HK-2 (cell line): Measurements from ENCODE around the gene ADAM12.

Source experiments
- DNase-seq: peaks from one replicate; pipeline ENCODE4 v3.0.0-alpha.2; 2018; ENCODE audit not compliant: unreplicated experiment

ADAM12 gene, protein sequence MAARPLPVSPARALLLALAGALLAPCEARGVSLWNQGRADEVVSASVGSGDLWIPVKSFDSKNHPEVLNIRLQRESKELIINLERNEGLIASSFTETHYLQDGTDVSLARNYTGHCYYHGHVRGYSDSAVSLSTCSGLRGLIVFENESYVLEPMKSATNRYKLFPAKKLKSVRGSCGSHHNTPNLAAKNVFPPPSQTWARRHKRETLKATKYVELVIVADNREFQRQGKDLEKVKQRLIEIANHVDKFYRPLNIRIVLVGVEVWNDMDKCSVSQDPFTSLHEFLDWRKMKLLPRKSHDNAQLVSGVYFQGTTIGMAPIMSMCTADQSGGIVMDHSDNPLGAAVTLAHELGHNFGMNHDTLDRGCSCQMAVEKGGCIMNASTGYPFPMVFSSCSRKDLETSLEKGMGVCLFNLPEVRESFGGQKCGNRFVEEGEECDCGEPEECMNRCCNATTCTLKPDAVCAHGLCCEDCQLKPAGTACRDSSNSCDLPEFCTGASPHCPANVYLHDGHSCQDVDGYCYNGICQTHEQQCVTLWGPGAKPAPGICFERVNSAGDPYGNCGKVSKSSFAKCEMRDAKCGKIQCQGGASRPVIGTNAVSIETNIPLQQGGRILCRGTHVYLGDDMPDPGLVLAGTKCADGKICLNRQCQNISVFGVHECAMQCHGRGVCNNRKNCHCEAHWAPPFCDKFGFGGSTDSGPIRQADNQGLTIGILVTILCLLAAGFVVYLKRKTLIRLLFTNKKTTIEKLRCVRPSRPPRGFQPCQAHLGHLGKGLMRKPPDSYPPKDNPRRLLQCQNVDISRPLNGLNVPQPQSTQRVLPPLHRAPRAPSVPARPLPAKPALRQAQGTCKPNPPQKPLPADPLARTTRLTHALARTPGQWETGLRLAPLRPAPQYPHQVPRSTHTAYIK

DNA sequence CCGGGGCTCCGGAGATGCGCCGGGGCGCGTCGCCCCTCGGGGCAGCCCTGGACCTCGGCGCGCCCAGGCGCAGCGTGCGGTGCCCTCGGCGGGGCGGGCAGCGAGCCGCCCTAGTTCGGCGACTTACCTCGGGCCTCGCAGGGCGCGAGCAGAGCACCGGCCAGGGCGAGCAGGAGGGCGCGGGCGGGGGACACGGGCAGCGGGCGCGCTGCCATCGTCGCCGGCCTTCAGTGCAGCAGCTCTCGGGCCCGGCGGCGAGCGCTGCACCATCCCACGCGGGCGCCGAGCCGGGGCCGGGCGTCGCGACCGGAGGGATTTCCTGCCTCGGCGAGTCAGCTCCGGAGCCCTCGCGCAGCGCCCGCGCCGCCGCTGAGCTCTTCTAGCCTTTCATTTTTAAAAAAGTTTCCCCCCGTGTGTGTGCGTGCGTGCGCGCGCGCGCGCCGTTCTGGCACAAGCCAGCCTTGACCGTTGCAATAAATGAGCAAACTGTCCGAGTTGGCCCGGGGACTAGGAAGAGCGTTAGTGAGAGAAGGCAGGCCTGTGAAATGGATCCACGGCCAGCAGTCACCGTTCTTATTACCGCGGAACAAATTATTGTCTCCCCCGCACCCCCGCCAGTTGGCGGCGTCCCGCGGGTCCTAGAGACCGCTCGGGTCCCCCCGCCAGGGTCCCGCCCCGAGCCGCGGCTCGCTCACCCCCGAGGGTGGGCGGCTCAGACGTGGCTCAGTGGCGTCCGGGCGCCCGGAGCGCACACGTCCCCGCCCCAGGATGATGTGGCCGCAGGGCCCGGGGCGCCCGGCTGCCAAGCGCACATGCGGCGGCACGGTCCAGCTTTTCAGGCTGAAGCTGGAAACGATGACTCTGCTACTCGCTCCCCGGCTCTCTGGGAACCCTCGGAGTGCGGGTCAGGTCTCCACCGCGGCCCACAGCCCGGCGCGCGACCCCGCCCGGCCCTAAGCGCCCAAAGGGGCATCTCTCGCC is at the start of gene ADAM12:
ADAM12 (minus strand) TSS at position 547 of the 981 bp plus-strand sequence; CDS start at position 215, 332 bp downstream.
- DNase-seq, result peak; percentile 68

DNA sequence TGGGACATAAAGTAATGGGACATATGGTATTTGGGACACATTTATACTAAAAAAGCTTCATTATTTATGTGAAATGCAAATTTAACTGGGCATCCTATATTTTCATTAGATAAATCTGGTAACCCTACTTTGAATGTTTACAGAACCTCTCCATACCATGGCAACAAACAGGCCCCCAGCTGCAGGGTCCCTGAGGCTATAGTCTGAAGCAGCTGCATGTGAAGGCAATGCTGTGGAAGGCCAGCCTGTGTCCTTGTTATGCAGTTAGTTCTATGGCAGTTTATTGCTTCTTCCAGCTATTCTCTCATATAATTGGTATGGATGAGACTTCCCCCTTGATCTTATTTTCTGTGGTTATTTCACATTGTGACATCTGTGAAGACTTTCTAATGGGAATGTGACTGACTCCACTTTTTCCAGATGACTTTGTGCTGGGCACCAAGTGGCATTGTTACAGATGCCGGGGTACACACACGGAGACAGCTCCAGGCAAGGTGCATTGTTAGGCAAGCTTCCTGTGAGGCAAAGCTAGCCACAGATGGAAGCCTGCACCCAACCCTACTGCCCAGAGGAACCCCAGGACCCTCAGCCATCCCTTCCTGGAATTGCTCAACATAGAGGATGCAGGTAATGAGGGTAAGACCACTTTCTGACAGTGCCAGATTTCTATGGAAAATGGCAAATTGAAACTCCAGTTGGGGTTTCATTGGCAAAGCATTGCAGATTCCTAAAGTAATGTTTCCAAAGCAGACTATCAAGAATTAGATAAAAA is 49.5 kb upstream of the ADAM12 start:
- no peak for DNase-seq

DNA sequence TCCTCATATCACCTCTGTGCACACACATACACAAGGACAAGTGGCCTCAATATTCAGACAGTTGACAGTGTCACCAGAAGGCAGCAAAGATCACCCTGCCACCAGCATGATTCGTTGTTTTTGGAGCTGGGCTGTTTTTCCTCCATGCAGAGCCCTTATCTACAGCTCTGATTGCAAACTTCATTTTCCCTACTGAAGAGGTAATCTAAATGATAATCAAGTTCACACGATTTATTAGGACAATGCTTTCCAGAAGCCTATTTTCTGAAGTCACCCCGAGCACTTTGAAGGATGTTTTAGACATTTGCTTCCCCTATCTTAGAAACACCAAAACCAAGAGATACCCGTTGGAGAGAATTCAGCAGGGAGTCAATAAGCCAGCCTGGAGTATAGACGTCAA is 46.0 kb upstream of the ADAM12 start:
- DNase-seq, result no peak

DNA sequence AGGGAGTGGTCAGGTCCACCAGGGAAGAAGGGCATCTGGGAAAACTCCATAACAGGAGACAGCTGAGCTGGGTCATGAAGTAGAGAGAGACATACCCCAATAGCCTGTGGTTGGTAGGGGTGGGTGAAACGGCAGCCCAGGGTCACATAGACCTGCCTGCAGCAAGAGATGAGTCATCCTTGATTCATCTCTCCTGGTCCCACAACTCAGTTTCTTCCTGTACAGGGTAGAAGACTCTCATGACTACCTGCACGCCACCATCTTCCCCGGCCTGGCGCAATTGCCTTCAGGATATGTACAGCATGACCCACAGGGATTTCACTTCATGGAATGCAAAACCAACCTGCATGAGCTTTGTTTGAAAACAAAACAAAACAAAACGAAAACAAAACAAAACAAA is 45.1 kb upstream of the ADAM12 start:
- DNase-seq, result no peak

DNA sequence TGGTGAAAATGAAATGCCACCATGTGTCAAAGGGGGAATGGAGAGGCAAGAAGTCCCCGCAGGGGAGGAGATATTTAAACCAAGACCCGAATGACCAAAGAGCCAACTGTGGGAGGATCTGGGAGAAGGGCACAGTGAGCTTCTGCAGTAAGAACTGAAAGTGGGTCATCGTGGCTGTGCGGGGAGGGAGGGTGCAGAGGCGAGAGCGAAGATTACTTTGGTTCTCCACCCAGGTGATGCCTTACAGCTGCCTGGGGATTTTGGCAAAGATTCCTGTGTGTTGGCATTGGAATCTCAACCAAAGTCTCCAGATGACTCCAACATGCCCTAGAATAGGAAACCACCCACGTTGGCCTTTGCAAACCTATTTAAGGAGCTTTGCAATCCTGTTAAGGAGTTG is 44.2 kb upstream of the ADAM12 start:
- no peak for DNase-seq

DNA sequence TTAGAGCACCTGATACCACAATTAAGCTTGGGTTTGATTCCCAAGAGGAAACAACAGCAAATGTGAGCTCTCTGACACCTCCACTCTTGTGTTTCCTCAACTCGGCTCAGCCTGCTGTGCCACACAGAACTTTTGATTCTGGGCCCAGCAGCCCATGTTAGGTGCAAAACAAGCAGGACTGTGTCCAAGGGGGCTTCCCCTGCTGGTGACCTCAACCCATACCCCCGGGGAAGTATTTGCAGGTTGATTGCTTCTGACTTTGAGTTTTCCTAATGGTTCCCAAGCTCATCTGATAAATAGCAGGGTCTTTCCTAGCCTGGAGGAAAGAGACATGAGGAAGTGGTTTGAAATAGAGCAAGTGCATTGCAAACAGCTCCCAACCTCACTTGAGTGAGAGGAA is 43.5 kb upstream of the ADAM12 start:
- DNase-seq, result no peak

DNA sequence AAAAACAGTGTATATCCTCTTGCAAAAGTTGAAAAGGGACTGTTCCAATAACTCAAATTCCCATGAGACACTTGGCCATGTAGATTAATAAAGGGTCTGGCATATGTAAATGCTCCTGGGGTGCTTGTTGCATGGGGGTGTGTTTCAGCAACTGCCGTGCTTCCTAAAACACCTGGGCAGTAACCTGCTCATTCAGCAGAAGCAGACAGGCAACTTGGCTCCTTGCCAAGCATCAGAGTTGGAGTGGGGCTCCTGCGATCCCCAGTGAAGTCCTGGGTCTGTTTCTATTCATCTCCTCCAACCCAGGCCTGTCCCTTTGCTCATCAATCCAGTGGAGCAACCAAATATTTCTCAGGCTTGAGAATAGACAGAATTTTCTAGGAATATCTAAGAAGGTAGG is 42.2 kb upstream of the ADAM12 start:
- no peak for DNase-seq

DNA sequence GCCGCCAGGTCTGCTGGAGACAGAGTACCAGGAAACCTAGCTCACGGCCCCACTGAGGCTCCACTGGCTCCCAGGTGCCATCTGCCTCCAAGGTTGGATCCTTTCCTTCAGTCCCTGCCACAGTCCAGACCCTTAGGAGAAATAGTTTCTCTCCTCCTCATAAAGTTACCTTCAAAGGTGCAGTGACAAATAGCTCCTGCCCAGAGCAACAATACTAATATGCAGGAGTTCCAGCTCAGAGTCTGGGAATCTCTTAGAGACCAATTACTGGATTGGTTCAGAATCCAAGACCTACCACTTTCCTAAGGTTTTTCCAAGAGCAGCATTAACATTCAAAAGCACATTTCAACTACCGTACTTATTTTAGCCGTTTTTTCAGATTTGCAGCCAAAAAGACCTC is 41.0 kb upstream of the ADAM12 start:
- DNase-seq, result no peak

DNA sequence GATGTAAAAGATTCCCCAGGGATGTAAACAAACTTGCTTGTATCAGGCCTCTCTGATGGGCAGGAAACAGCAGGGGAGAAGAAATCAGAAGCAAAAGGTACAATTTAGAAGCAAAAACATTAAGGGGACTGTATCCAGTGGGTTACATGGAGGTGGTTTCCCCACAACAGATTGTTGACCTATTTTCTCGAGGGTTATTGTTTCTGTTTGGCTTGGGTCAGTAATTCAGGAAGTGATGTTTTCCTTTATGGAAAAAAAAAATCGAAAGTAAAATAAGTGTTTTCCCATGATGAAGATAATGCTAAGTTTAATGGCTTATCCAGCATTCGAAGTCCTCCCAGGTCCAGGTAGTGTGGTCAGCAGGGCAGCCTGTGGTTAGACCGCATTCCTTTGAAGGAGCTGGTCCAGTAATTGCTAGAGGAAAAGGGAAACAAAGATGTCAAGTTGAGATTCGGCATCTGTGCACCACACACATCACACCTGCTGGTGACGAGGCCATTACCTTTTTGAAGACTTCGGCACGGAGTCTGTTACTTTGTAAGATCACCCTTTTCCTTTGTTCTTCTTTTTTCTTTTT is 37.3 kb upstream of the ADAM12 start:
- DNase-seq, result no peak

DNA sequence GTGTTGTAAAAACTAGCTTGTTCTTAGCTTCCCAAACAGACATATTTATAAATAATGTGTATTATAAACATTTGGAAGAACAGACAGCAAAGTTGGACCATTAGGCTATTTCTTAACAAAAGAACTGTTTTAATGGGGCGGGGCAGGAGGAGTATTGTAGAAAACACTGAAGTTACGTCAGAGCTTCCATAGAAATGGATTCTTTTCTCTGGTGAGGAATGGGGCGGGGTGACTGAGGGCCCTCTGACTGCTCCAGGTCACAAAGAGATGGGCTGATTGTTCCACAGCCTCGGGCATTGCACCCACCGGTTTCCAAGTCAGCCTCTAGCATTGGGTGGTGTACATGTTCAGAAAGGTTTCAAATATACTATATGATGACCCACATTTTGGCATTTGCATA is 36.8 kb upstream of the ADAM12 start:
- no peak for DNase-seq

DNA sequence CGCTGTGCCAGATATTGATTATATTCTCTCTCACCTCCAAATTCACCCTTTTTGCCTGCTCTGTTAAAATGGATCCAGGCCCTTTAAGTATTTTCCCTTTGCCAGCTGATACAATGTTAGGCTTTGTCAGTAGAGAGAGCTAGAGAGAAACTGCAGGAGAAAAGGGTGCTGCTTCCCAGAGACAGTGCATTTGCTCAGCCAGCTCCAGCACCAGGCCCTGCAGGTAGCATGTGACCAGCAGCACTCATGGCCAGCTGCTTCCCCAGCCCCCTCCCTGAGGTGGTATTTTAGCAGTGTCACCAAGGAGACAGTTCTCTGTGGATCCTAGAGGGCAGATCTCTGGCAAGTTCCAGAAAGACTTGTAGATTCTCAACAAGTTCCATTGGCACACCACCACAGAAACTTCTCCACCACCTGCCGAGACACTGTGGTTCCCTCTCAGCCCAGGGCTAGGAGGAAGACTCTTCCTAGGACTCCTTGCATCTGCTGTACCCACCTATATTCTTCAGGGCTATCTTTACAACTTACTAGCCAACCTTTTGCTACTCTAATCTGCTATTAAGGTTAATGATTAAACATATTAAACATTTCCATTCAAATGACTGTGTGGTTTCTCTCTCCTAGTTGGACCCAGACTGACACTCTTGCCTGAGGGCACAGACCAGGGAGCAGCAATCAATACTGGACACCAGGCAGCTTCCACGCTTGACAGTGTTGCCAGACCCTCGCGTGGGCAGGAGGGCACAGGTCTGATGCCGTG is 35.6 kb upstream of the ADAM12 start:
- no peak for DNase-seq

DNA sequence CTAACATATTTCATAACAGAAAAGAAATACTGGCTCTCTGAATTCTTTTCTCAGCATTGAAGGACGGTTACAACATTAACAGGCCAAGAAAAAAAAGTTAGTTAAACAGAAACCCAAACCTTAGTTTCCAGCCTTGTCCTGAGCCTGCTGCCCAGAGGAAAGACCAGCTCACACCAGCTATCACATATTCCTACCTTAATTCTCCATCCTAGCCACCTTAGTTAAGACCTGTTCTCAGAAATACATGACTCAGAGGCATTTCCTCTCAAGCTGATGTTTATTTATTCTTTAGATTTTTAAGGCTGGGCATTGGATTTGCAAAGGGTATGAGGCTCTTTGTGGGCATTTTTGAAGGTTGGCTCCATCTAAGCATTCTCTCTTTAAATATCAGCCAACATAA is 34.3 kb upstream of the ADAM12 start:
- no peak for DNase-seq

DNA sequence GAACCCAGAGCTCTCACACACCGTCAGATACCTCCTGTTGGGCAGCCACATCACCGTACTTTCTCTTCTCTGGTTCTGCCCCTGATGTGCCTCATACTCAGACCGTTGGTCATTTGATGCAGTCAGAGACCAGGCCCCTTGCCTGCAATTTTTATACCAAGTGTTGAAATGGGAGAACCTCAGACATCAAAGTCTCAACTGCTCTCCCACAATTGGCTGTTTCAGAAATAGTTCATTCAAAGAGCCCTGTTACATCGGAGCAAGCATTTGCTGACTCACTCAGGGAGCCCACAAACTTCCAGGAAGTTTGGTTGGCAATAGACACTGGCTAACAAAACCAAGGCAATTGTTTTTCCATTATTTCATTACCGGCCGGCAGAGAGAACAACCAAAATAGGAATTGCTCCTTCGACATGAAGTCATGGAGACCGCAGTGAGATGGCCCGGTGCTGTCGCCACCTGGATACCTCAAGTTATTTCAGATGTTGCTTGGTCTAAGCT is 33.5 kb upstream of the ADAM12 start:
- DNase-seq, result peak; percentile 28

DNA sequence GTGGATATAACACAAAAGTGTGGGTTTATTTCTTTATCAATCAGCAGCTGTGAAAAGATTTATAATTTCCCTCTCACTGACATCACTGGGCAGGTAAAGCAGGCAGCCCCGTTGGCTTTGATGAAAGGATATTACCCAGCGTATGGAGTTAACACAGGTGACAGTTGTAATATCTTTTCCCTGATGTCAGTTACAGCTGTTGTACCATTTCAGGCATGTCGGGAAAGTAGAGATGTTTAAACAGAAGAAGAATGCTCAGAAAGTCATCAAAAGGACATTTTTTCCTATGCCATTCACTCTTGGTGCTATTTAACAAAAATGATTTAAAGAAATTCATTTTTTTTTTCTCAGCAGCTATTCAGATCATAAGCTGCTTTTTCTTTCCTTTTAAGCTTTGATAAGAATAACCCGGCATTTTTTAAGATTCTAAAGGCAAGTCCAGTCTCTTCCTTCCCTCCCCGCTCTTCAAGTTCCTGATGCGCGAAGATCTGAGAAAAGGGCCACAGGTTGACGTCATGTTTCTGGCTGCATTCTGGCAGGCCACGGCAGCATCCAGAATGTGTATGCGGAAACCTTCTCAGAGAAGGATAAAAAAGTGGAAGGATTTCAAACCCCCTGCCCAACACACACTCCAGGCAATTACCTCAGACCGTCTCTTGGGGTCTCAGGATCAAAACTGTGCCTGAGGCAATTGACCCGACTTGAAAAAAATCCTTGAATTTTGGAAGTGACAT is 32.5 kb upstream of the ADAM12 start:
- no peak for DNase-seq

DNA sequence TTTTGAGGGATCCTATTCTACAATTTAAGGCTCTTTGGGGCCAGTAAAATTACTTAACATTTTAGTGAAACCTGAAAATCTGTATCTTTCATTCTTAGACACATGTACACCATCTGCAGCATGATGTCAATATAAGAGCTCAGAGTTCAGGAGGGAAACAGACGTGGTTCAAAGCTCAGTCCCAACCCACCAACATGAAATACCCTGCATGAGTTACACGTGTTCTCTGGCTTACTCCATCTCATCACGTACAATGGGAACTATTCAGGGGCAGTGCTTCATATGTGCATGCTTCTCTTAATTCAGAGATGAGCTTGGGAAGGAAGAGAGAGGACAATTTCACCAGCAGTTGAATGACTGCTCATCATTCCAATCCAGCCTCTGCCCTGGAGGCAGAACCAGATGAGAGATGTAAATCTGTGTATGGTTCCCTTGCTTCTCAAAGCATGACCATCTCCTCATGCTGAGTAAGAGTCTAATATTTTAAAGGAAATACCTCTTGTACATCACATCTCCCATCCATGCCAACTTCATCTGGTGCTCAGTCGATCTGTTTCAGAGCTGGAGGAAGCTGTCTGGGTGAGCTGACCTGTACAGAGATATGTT is 29.0 kb upstream of the ADAM12 start:
- DNase-seq, result no peak

DNA sequence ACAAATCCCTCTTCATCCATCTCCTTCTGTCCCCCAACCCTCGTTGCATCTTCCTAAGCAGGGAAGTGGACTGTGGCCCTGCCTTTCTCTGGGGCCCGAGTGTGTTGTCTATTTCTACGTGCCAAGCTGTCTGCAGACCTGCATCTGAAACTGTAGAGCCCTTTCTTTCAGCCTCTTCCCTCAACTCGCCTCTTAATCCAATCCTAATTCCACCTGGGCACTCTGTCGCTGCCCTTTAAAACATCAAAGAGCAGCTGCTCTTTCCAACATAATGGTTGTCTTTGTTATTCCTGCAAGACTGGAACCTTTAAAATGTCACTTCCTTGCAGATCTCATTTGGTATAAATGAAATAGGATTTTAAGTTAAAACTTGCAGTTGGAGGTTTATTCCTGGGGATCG is 21.5 kb upstream of the ADAM12 start:
- DNase-seq, result no peak

DNA sequence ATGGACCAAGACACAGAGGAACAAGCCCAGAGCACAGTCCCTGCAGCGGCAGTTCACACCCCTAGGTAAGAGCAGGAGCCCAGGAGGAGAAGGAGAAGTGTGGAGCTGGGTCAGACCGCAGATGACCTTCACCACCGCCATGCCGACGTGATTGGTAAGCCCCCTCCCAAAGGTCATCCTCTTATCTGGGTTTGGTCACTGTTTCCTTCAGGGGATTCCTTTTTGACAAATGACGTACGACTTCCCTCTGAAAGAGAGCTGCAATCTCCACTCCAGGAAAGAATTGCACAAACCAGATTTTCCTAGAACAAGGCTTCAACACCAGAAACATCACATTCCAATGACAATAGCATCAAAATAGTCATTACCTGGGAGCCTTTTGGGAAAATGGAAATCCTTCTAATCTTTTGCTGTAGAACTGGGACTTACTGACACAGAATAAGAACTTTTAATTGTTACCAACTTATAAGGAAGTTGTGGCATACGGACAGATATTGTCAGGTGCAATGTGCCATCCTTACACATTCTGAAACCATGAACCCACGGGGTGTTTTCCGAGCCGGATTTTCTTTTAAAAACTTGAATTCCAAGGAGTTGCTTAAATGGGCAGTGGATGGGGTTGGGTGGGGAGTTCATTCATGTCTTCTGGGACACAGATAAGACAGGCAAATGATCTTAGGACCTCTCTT is 20.8 kb upstream of the ADAM12 start:
- DNase-seq, result no peak

DNA sequence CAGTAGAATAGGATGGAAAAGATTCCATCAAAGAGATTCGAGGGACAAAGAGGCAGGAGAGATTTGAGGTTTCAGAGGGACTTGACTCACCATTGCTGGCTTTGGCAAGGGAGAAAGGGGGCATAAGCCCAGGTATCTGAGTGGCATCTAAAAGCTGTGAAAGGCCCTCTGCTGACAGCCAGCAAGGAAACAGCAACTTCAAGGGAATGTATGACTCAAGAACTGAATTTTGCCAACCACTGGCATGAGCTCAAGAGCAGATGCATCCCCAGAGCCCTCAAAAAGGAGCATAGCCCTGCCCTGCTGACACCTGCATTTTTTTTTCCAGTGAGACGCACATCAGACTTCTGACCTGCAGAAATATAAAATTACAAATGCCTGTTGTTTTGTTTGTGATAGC is 19.6 kb upstream of the ADAM12 start:
- DNase-seq, result no peak
